OCI-LY1 (cell line): Measurements from ENCODE around the gene MAP2K6.

Experiments
- EZH2 ChIP-seq: fragments of 200-600 bp; sonication (generic), shearing (Covaris generic); IDR thresholded peaks from 2 replicates; pipeline ENCODE4 v1.8.0; 2017; ENCODE audit warnings: borderline replicate concordance, mixed run types, mild to moderate bottlenecking, antibody characterized with exemption, low read length, moderate library complexity, mixed read lengths
- TF ChIP-seq, protein P1 (sequence below): fragments of 200-600 bp; sonication (generic), shearing (Covaris generic); IDR thresholded peaks from 2 replicates; pipeline ENCODE4 v1.5.1; 2017; ENCODE audit warnings: mild to moderate bottlenecking, antibody characterized with exemption, low read length, moderate library complexity, mixed read lengths

DNA sequence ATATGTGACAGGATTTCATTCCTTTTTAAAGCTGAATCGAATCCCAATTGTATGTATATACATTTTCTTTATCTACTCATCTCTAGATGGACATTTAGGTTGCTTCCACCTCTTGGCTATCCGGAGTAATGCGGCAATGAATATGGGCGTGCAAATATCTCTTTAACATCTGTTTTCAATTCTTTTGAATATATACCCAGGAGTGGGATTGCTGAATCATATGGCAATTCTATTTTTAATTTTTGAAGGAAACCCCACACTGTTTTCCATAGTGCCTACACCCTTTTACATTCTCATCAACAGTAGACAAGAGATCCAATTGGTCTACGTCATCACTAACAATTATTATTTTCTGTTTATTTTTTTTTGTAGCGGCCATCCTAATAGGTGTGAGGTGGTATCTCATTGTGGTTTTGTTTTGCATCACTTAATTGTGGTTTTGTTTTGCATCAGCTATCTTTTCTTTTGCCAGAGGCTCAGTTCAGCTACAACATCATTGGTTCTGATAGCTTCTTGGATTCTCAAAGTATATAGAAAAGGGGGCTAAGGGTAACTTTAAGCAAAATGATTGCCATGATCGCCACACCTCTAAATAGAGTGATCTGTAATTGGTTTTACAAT, 25.6 kb upstream of the MAP2K6 start:
- TF ChIP-seq, protein P1, sequence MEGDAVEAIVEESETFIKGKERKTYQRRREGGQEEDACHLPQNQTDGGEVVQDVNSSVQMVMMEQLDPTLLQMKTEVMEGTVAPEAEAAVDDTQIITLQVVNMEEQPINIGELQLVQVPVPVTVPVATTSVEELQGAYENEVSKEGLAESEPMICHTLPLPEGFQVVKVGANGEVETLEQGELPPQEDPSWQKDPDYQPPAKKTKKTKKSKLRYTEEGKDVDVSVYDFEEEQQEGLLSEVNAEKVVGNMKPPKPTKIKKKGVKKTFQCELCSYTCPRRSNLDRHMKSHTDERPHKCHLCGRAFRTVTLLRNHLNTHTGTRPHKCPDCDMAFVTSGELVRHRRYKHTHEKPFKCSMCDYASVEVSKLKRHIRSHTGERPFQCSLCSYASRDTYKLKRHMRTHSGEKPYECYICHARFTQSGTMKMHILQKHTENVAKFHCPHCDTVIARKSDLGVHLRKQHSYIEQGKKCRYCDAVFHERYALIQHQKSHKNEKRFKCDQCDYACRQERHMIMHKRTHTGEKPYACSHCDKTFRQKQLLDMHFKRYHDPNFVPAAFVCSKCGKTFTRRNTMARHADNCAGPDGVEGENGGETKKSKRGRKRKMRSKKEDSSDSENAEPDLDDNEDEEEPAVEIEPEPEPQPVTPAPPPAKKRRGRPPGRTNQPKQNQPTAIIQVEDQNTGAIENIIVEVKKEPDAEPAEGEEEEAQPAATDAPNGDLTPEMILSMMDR, result no peak
- TF ChIP-seq EZH2, result no peak
